HG03060 (cell line): ENCODE data around the gene RTL3.

Experiments
- ATAC-seq: cut with Tn5 transposase; IDR thresholded peaks from one replicate; pipeline ENCODE4 v1.9.1; 2021; ENCODE audit warnings: low read depth, moderate number of reproducible peaks; ENCODE audit not compliant: unreplicated experiment

Gene RTL3

DNA sequence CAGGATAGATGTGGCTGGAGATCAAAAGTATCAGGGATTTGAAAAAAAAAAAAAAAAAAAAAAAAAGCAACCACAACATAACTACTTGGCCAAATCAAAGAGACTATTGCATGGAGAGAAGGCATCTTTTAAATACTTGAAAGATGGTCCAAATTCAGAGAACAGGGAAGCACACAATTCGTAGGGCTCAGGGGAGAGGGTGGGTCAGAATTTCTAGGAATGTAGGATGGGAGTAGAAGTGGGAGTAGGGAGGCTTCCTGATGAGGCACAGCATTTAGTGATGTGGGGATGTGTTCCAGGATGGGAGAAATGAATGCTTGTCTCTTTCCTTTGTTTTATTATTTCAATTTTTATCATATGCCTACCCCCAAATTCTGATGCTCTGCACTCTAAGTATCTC is 36.3 kb downstream of the RTL3 start:
- no peak for ATAC-seq

DNA sequence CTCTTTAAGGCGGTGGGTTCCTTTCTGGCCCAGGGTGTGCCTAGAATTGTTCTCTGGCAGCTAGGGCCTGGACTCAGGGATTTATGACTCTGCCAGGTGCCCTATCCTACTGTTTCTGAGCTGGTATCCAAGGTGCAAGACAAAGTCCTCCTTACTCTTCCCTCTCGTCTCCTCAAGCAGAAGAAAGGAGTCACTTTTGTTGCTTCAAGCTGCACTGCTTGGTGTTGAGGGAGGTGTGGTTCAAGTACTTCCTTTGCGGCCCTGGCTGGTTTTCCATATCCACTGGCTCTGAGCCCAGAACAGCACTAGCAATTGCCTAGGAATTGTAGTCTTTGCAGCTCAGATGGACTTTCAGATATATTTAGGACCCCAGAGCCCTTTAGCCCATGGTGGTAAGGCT is 39.3 kb downstream of the RTL3 start:
- ATAC-seq, result no peak

DNA sequence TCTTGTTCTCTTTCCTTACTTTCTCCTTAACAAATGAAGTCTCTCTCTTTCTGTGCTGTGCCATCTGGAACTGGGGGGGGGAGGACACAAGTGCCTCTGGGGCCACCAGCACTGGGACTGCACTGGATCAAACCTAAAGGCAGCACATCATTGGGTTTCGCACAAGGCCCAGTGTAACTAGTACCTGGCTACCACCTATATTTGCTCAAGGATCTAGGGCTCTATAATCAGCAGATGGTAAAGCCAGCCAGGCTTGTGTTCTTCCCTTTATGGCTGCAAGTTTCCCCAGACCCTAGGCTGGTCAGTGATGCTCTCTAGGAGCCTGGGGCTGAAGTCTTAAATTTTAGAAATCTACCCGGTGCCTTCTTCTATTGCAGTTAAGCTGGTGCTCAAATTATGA is 40.1 kb downstream of the RTL3 start:
- ATAC-seq, result no peak

DNA sequence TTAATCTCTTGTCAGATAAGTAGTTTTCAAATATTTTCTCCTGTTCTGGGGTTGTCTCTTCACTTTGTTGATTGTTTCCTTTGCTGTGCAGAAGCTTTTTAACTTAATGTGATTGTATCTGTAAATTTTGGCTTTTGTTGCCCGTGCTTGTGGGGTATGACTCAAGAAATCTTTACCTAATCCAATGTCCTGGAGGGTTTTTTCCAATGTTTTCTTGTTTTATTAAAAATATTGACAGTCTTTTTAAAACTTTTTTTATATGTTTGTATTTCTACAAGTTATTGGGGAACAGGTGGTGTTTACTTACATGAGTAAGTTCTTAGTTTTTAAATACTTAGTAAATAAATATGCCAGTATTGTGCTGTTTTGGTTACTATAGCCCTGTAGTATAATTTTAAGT is 44.9 kb downstream of the RTL3 start:
- no peak for ATAC-seq
